VCaP (cell line): Measurements from ENCODE around the gene TRIM56.

Experiments used
- H3K27ac ChIP-seq: fragments of 450-650 bp; 2 replicates; pipeline ENCODE4 v1.5.1; 2017
- CTCF ChIP-seq: fragments of 450-650 bp; conservative IDR thresholded peaks from 2 replicates; pipeline ENCODE4 v1.5.1; 2017; ENCODE audit warnings: mild to moderate bottlenecking, moderate library complexity

TRIM56 gene

GRCh38 chr7:101134399-101134980, 49.2 kb downstream of the TRIM56 start:
- TF ChIP-seq CTCF: no peak
- no peak overlapping the region for H3K27ac ChIP-seq

- peak overlapping the region; percentile 34 for H3K27ac ChIP-seq
- no peak for TF ChIP-seq CTCF
Observed at GRCh38 chr7:101137651-101138212, 52.5 kb downstream of the TRIM56 start.

DNA sequence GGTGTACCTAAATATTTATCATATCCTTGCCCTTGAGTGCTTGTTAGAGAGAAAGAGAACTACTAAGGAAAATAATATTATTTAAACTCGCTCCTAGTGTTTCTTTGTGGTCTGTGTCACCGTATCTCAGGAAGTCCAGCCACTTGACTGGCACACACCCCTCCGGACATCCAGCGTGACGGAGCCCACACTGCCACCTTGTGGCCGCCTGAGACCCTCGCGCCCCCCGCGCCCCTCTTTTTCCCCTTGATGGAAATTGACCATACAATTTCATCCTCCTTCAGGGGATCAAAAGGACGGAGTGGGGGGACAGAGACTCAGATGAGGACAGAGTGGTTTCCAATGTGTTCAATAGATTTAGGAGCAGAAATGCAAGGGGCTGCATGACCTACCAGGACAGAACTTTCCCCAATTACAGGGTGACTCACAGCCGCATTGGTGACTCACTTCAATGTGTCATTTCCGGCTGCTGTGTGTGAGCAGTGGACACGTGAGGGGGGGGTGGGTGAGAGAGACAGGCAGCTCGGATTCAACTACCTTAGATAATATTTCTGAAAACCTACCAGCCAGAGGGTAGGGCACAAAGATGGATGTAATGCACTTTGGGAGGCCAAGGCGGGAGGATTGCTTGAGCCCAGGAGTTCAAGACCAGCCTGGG, 53.1 kb downstream of the TRIM56 start:
- peak; percentile 94 for TF ChIP-seq CTCF
- peak overlapping the region; percentile 34 for H3K27ac ChIP-seq

GRCh38 chr7:101140339-101140699, 55.0 kb downstream of the TRIM56 start:
- no peak for TF ChIP-seq CTCF
- no peak overlapping the region for H3K27ac ChIP-seq

DNA sequence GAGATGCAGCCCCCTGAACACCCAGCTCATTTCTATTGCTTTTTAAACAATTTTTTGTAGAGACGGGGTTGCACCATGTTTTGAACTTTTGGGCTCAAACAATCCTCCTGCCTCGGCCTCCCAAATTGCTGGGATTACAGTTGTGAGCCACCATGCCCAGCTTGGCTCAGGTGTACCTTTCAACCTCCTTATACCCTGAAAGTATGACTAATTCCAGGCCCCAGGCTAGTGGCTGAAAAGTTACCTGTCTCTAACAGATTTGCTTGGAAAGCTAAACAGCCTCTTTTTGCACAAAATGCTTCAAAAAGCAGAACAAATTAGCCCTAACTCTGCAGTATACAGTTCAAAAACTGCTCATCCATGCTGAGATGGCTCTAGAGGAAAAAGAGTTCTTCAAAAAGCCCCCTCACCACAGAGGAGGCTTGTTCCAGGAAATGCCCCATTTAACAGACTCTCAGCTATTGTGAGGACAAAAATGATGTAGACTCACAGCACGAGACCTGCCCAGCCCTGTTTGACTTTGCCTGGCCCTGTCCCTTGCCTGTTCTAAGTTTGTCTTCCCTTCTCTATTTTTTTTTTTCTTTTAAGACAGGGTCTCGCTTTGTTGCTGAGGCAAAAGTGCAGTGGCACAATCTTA, 55.6 kb downstream of the TRIM56 start:
- no peak for TF ChIP-seq CTCF
- no peak overlapping the region for H3K27ac ChIP-seq
